Activated naive CD4-positive, alpha-beta T cell treated with anti-CD3 and anti-CD28 coated beads, Interleukin-2, amount 50 U/mL, for 24 hours (primary cell): ENCODE measurements around the gene ARFRP1.

ENCODE experiments used
- H3K27ac Mint-ChIP-seq: one replicate; pipeline ENCODE4 v1.8.0; 2021; ENCODE audit warnings: mild to moderate bottlenecking, mixed read lengths
- H3K27me3 Mint-ChIP-seq: one replicate; pipeline ENCODE4 v1.8.0; 2021; ENCODE audit warnings: mixed read lengths
- H3K36me3 Mint-ChIP-seq: one replicate; pipeline ENCODE4 v1.8.0; 2021; ENCODE audit warnings: mixed read lengths
- H3K4me1 Mint-ChIP-seq: one replicate; pipeline ENCODE4 v1.8.0; 2021; ENCODE audit warnings: mixed read lengths
- H3K4me3 Mint-ChIP-seq: one replicate; pipeline ENCODE4 v1.8.0; 2021; ENCODE audit warnings: mild to moderate bottlenecking, mixed read lengths
- H3K9me3 Mint-ChIP-seq: one replicate; pipeline ENCODE4 v1.8.0; 2021; ENCODE audit warnings: mixed read lengths

ARFRP1 gene

GRCh38 chr20:63692436-63693082 is 15.2 kb downstream of the ARFRP1 start:
- Mint-ChIP-seq H3K27ac (peak overlapping the region; percentile 55), H3K9me3 (no peaks in the 10 kb centered on the region), H3K4me1 (peaks cover 7% of the 10 kb centered on the region), H3K4me3 (no peak overlapping the region), H3K27me3 (no peaks in the 10 kb centered on the region), H3K36me3 (no peaks in the 10 kb centered on the region)

- no peak overlapping the region for H3K4me3 Mint-ChIP-seq
- peaks cover 9% of the 10 kb centered on the region for H3K4me1 Mint-ChIP-seq
- H3K36me3 Mint-ChIP-seq = no peaks in the 10 kb centered on the region
Measured at GRCh38 chr20:63691711-63692435, 15.9 kb downstream of the ARFRP1 start.

GRCh38 chr20:63690898-63691710 is 16.7 kb downstream of the ARFRP1 start:
- no peaks in the 10 kb centered on the region for H3K36me3 Mint-ChIP-seq
- H3K27me3 Mint-ChIP-seq = no peaks in the 10 kb centered on the region
- H3K27ac Mint-ChIP-seq = peak overlapping the region; percentile 55
- no peak overlapping the region for H3K4me3 Mint-ChIP-seq
- no peaks in the 10 kb centered on the region for H3K9me3 Mint-ChIP-seq
- H3K4me1 Mint-ChIP-seq = peaks cover 10% of the 10 kb centered on the region

More at GRCh38 chr20:63691711-63692435, 15.9 kb downstream of the ARFRP1 start:
- Mint-ChIP-seq H3K9me3 (no peaks in the 10 kb centered on the region), H3K27ac (peak overlapping the region; percentile 55), H3K27me3 (no peaks in the 10 kb centered on the region)

- Mint-ChIP-seq H3K9me3 (no peaks in the 10 kb centered on the region), H3K4me1 (peaks cover 5% of the 10 kb centered on the region), H3K4me3 (no peak overlapping the region), H3K36me3 (no peaks in the 10 kb centered on the region), H3K27me3 (no peaks in the 10 kb centered on the region), H3K27ac (no peak overlapping the region)
Measured at GRCh38 chr20:63690003-63690897, 17.5 kb downstream of the ARFRP1 start.

GRCh38 chr20:63689046-63690002 is 18.5 kb downstream of the ARFRP1 start:
- Mint-ChIP-seq H3K4me3 (no peak overlapping the region), H3K9me3 (no peaks in the 10 kb centered on the region), H3K27me3 (no peaks in the 10 kb centered on the region), H3K36me3 (no peaks in the 10 kb centered on the region), H3K4me1 (peaks cover 5% of the 10 kb centered on the region), H3K27ac (no peak overlapping the region)

- no peaks in the 10 kb centered on the region for H3K9me3 Mint-ChIP-seq
- H3K27ac Mint-ChIP-seq = no peak overlapping the region
- no peaks in the 10 kb centered on the region for H3K36me3 Mint-ChIP-seq
- H3K4me1 Mint-ChIP-seq = peaks cover 8% of the 10 kb centered on the region
- no peak overlapping the region for H3K4me3 Mint-ChIP-seq
- H3K27me3 Mint-ChIP-seq = no peaks in the 10 kb centered on the region
Measured at GRCh38 chr20:63688228-63689045, 19.3 kb downstream of the ARFRP1 start.

GRCh38 chr20:63687419-63688178 is 20.2 kb downstream of the ARFRP1 start:
- no peak overlapping the region for H3K27ac Mint-ChIP-seq
- H3K9me3 Mint-ChIP-seq = no peaks in the 10 kb centered on the region
- H3K36me3 Mint-ChIP-seq = no peaks in the 10 kb centered on the region
- no peak overlapping the region for H3K4me3 Mint-ChIP-seq
- H3K4me1 Mint-ChIP-seq = peaks cover 8% of the 10 kb centered on the region
- H3K27me3 Mint-ChIP-seq = no peaks in the 10 kb centered on the region

- Mint-ChIP-seq H3K4me1 (peaks cover 8% of the 10 kb centered on the region), H3K9me3 (no peaks in the 10 kb centered on the region), H3K27ac (peak overlapping the region; percentile 65)
Measured at GRCh38 chr20:63686492-63687321, 21.1 kb downstream of the ARFRP1 start.

GRCh38 chr20:63686094-63686491 is 21.7 kb downstream of the ARFRP1 start:
- H3K36me3 Mint-ChIP-seq = no peaks in the 10 kb centered on the region
- H3K9me3 Mint-ChIP-seq = no peaks in the 10 kb centered on the region

More at GRCh38 chr20:63686492-63687321, 21.1 kb downstream of the ARFRP1 start:
- Mint-ChIP-seq H3K27me3 (no peaks in the 10 kb centered on the region), H3K4me3 (no peak overlapping the region), H3K36me3 (no peaks in the 10 kb centered on the region)

GRCh38 chr20:63685269-63686026 is 22.3 kb downstream of the ARFRP1 start:
- Mint-ChIP-seq H3K36me3 (no peaks in the 10 kb centered on the region), H3K9me3 (no peaks in the 10 kb centered on the region), H3K27me3 (no peaks in the 10 kb centered on the region), H3K27ac (no peak overlapping the region), H3K4me3 (no peak overlapping the region), H3K4me1 (peaks cover 8% of the 10 kb centered on the region)

More at GRCh38 chr20:63686094-63686491, 21.7 kb downstream of the ARFRP1 start:
- no peaks in the 10 kb centered on the region for H3K27me3 Mint-ChIP-seq
- peaks cover 8% of the 10 kb centered on the region for H3K4me1 Mint-ChIP-seq
- no peak overlapping the region for H3K4me3 Mint-ChIP-seq
- no peak overlapping the region for H3K27ac Mint-ChIP-seq

GRCh38 chr20:63682384-63683139 is 25.2 kb downstream of the ARFRP1 start:
- no peaks in the 10 kb centered on the region for H3K9me3 Mint-ChIP-seq
- no peak overlapping the region for H3K4me3 Mint-ChIP-seq
- H3K27ac Mint-ChIP-seq = no peak overlapping the region
- no peaks in the 10 kb centered on the region for H3K27me3 Mint-ChIP-seq
- peaks cover 8% of the 10 kb centered on the region for H3K4me1 Mint-ChIP-seq
- no peaks in the 10 kb centered on the region for H3K36me3 Mint-ChIP-seq
